HG03280 (cell line): ENCODE results near the gene TKT.

Experiments
- ATAC-seq: cut with Tn5 transposase; IDR thresholded peaks from one replicate; pipeline ENCODE4 v1.9.1; 2021; ENCODE audit warnings: mild to moderate bottlenecking, moderate library complexity; ENCODE audit not compliant: unreplicated experiment

TKT gene

GRCh38 chr3:53198996-53199395, 56.8 kb downstream of the TKT start:
- ATAC-seq = no peak

- ATAC-seq = no peak
Measured at GRCh38 chr3:53198256-53198977, 57.4 kb downstream of the TKT start.

GRCh38 chr3:53196575-53197407, 59.0 kb downstream of the TKT start:
- ATAC-seq = peak; percentile 42

GRCh38 chr3:53195602-53196574, 59.9 kb downstream of the TKT start:
- no peak for ATAC-seq

GRCh38 chr3:53195066-53195450, 60.8 kb downstream of the TKT start:
- no peak for ATAC-seq

DNA sequence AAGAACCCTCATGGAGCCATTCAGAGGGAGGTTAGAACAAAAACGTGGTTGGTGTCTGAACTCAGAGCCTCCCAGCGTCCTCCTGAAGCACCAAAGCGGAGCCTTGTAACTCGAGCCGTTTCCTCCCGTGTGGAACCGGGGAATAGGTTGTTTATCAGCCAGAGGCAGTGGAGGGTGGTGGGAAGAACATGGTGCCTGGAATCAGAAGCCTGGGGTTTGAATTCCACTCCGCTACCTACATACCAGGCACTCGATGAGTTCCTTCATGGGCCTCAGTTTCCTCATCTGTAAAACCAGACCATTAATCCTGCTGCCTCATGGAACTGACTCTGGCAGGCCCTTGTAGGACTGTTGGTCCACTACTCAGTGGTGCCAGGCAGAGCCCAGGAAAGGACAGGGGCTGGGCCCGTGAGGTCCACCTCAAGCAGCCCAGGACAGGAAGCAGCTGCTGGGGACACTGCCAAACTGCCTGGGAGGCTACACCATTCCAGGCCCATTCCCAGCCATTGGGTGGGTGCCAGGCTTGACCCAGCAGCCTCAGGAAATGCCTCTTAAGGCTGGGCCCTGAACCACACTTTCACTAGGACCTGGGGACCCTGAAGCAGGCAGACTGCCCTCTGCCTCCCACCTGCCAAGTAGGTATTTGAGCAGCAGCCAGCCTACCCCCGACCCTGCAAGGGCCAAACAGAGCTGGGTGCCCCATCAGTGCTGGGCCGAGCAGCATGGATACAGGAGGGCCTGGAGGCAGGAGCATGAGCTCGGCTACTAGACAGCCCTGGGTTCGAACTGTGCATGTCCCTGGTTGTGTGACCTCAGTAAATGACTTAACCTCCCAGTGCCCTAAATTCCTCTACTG, 61.4 kb downstream of the TKT start:
- no peak for ATAC-seq

DNA sequence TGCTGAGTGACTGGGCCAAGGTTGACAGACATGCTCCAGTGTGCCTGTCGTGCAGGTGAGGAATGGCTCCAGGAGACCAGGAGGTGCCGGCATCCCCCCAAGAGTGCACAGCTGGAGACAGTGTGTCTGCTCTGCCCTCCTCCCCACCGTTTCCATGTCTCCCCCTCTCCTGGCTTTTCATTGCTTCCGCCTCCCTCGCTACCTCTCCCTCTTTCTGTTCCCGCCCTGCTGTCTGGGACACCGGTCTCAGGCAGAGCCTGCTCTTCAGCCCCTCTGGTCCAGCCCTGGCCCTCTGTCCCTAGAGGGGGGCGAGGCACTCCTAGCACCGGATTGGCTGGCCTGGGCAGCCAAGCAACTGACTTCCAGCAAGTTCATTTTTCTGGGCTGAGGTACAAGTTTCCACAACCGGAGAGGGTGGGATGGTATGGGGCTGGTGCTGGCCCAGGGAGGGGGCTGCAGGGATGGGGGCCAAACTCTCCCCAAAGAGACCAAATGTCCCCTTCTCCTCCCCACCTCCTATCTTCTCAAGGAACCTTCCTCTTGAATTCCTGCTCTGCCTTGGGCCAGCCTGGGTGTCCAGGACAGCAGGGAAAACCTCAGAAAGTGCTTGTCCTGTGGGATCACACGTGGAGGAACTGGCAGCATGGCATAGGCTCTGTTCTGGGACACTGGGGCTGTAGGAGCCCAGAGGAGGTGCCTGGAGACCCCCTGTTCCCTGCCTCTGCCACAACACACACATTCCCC, 62.2 kb downstream of the TKT start:
- no peak for ATAC-seq

- peak; percentile 46 for ATAC-seq
Measured at GRCh38 chr3:53192608-53193007, 63.2 kb downstream of the TKT start.

GRCh38 chr3:53191836-53192480, 63.9 kb downstream of the TKT start:
- no peak for ATAC-seq

- ATAC-seq = no peak
Measured at GRCh38 chr3:53190659-53191058, 65.2 kb downstream of the TKT start.

GRCh38 chr3:53189276-53189675, 66.5 kb downstream of the TKT start:
- ATAC-seq = no peak

DNA sequence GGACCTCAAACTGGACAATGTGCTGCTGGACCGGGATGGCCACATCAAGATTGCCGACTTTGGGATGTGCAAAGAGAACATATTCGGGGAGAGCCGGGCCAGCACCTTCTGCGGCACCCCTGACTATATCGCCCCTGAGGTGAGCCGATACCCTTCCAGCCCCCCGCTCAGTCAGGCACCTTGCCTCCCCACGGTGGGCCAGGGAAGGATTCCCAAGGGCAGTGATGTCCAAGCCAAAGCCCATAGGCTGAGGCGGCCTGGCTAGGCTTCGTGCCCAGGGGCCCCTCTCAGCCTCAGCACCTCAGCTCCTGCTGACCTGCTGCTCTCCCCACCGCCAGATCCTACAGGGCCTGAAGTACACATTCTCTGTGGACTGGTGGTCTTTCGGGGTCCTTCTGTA, 67.1 kb downstream of the TKT start:
- ATAC-seq = no peak

DNA sequence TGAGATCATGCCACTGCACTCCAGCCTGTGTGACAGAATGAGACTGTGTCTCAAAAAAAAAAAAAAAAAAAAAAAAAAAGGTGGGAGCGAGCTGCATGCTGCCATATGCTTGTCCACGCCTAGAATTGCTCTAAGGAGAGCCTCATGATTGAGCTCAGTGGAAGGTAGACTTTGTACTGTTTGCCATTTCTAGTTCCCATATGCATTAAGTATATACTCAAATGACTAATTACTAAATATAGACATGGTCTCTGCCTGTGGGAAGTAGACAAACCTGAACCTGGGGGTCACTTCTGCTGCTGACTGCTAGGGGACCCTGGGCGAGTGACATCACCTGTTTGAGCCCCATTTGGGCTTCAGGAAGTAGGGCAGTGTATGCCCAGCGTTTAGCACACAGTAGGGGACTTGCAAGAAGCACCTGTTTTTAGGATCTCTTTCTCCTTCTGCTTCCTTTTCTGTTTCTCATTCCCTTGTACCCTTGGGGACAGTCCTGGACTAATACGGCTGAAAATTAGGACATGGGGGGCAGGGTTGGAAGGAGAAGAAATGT, 67.6 kb downstream of the TKT start:
- no peak for ATAC-seq

DNA sequence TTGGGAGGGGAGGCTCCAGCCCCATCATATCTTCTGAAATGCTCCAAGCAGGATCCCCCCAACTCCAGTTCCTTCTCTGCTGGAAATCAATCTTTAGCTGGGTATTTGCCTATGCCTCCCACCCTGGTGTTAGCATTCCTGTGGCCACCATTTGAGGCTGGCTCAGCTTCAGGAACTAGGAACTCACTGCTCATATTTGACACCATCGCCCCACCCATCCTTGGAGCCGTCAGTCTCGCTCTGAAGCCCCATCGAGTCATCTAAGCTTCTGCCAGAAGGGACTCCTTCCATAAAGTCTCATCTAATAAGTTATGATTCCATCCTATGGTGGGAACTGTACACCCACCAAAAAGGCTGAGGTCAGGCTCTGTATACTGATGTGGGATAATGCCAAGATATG, 68.4 kb downstream of the TKT start:
- no peak for ATAC-seq

DNA sequence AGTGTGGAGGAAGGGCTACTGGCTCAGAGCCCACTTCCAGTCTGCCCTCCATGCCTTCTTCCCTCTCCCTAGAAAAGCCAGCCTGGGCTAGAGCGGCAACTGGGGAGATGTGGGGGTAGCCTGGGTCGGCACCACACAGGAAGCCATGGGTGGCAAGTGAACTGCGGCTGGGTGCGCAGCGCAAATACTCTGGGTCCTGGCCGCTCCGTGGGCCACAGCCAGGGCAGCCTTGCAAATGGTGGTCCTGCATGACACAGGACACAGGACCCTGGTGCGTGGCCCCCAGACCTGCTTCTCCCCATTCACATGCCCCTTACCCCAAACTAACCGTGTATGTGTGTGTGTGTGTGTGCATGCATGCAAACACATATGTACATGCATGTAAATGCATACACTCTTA, 69.1 kb downstream of the TKT start:
- ATAC-seq = no peak

DNA sequence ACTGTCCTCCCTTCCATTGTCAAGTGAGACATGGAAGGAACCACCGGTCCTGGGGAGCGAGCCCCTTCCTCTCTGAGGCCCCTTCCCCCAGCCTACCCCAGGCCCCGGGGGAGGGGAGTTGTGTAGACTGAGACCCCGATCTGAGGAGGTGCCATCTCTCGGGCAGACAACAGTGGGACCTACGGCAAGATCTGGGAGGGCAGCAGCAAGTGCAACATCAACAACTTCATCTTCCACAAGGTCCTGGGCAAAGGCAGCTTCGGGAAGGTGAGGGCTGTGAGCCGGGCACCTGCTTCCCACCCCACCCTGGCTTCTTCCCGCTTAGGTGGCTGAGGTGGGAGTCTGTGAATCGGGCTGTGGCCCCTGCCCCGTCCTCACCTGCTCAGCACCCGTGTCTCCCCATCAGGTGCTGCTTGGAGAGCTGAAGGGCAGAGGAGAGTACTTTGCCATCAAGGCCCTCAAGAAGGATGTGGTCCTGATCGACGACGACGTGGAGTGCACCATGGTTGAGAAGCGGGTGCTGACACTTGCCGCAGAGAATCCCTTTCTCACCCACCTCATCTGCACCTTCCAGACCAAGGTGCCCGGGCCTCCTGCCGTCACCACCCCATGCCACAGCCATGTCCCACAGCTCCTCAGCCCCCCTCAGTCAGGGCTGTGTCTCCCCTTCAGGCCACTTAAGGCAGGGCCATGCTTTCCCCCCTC, 69.9 kb downstream of the TKT start:
- no peak for ATAC-seq

GRCh38 chr3:53184701-53185100, 71.1 kb downstream of the TKT start:
- ATAC-seq = no peak

- ATAC-seq = no peak
Measured at GRCh38 chr3:53183514-53183913, 72.3 kb downstream of the TKT start.
